ENCODE measurements around the gene SEMG2. TPM values are rescaled to one million over a fixed set of nuclear protein-coding genes. Genes with fewer than 3 reads are reported as not detected.

SEMG2 gene
- total RNA-seq, 1 experiment from 2014 or later = not detected

GRCh38 chr20:45268531-45268930 is 47.4 kb downstream of the SEMG2 start:
- Histone ChIP-seq H3K9me2 (ENCODE audit: insufficient read depth) (no peaks in the 10 kb centered on the region), H3K4me1 (ENCODE audit: control insufficient read depth in 1 of 2, insufficient read depth in 2 of 2, low read length in 2 of 2) (no peaks in the 10 kb centered on the region), H3K9me3 (ENCODE audit: control insufficient read depth in 1 of 2, insufficient read depth in 1 of 2, low read depth in 1 of 2, low read length in 2 of 2) (no peaks in the 10 kb centered on the region), H3K4me2 (ENCODE audit: low read length) (no peak overlapping the region), H3K4me3 (replicated peaks in 1 of 2; ENCODE audit: low read depth in 1 of 2, low read length in 2 of 2) (no peak overlapping the region), H3K27me3 (ENCODE audit: insufficient read depth, low read length) (peaks cover 13% of the 10 kb centered on the region; the same call in 1 of the 2 replicates), H3K79me2 (ENCODE audit: insufficient read depth, low read length) (no peaks in the 10 kb centered on the region), H3K9ac (ENCODE audit: low read length) (no peak overlapping the region), H4K20me1 (ENCODE audit: insufficient read depth) (no peaks in the 10 kb centered on the region), H3K36me3 (ENCODE audit: control insufficient read depth in 1 of 2, insufficient read depth in 2 of 2, low read length in 2 of 2) (no peaks in the 10 kb centered on the region), H2AFZ (ENCODE audit: low read depth, low read length, poor library complexity, severe bottlenecking) (no peak overlapping the region), H3K27ac (ENCODE audit: low read depth, low read length) (no peak overlapping the region)
- no peak for ATAC-seq
- no peak for DNase-seq (ENCODE audit: low read depth, low spot score)
- intact Hi-C loops (cut with micrococcal nuclease) = no loop called here
- no TSS peak for BruUV-seq (replicated peaks)
- TF ChIP-seq FOSL1 (IDR thresholded peaks at IDR 0.05; ENCODE audit: low read depth) (no peak), YY1 (IDR thresholded peaks at IDR 0.05; ENCODE audit: extremely low read depth, insufficient replicate concordance, low read depth, low read length) (no peak), ZNF274 (IDR thresholded peaks at IDR 0.05; ENCODE audit: low read depth, low read length) (no peak), SIN3A (IDR thresholded peaks at IDR 0.05; ENCODE audit: low read depth) (no peak), TCF7L2 (IDR thresholded peaks at IDR 0.05; ENCODE audit: borderline replicate concordance, extremely low read depth, insufficient read depth, insufficient read length) (no peak), JUND (IDR thresholded peaks at IDR 0.05) (no peak), CBX3 (IDR thresholded peaks at IDR 0.05; ENCODE audit: low read depth) (no peak), MAX (IDR thresholded peaks at IDR 0.05) (no peak), POLR2A (IDR thresholded peaks at IDR 0.05; ENCODE audit: borderline replicate concordance, extremely low read depth, insufficient read depth, insufficient read length) (no peak), SP1 (IDR thresholded peaks at IDR 0.05; ENCODE audit: low read depth) (no peak)
- CTCF ChIA-PET = no interaction called here
- POLR2A ChIA-PET = no interaction called here
- RAD21 ChIA-PET (ENCODE audit: low non-redundant PET in 1 of 2, low total read pairs in 2 of 2, uncharacterized antibody in 2 of 2, unreplicated experiment in 2 of 2) = no interaction called here

- Histone ChIP-seq H3K4me3 (replicated peaks in 1 of 2; ENCODE audit: low read depth in 1 of 2, low read length in 2 of 2) (no peak overlapping the region), H4K20me1 (ENCODE audit: insufficient read depth) (no peaks in the 10 kb centered on the region), H3K9me3 (ENCODE audit: control insufficient read depth in 1 of 2, insufficient read depth in 1 of 2, low read depth in 1 of 2, low read length in 2 of 2) (no peaks in the 10 kb centered on the region), H2AFZ (ENCODE audit: low read depth, low read length, poor library complexity, severe bottlenecking) (no peak overlapping the region), H3K4me2 (ENCODE audit: low read length) (no peak overlapping the region), H3K27ac (ENCODE audit: low read depth, low read length) (no peak overlapping the region), H3K36me3 (ENCODE audit: control insufficient read depth in 1 of 2, insufficient read depth in 2 of 2, low read length in 2 of 2) (no peaks in the 10 kb centered on the region), H3K9me2 (ENCODE audit: insufficient read depth) (no peaks in the 10 kb centered on the region), H3K79me2 (ENCODE audit: insufficient read depth, low read length) (no peaks in the 10 kb centered on the region), H3K9ac (ENCODE audit: low read length) (no peak overlapping the region), H3K4me1 (ENCODE audit: control insufficient read depth in 1 of 2, insufficient read depth in 2 of 2, low read length in 2 of 2) (no peaks in the 10 kb centered on the region), H3K27me3 (ENCODE audit: insufficient read depth, low read length) (peaks cover 16% of the 10 kb centered on the region; the same call in 1 of the 2 replicates)
- ChIA-PET POLR2A (no interaction called here), RAD21 (ENCODE audit: low non-redundant PET in 1 of 2, low total read pairs in 2 of 2, uncharacterized antibody in 2 of 2, unreplicated experiment in 2 of 2) (no interaction called here), CTCF (no interaction called here)
- BruUV-seq (replicated peaks) = no TSS peak
- ATAC-seq = no peak
- intact Hi-C loops (cut with micrococcal nuclease) = no loop called here
- no peak for TF ChIP-seq TCF7L2 (IDR thresholded peaks at IDR 0.05; ENCODE audit: borderline replicate concordance, extremely low read depth, insufficient read depth, insufficient read length)
- DNase-seq (ENCODE audit: low read depth, low spot score) = no peak
These were observed 47.9 kb downstream of the SEMG2 start for GRCh38 chr20:45269056-45269455.
